ENCODE data around the gene OR14A2.

Gene OR14A2

DNA sequence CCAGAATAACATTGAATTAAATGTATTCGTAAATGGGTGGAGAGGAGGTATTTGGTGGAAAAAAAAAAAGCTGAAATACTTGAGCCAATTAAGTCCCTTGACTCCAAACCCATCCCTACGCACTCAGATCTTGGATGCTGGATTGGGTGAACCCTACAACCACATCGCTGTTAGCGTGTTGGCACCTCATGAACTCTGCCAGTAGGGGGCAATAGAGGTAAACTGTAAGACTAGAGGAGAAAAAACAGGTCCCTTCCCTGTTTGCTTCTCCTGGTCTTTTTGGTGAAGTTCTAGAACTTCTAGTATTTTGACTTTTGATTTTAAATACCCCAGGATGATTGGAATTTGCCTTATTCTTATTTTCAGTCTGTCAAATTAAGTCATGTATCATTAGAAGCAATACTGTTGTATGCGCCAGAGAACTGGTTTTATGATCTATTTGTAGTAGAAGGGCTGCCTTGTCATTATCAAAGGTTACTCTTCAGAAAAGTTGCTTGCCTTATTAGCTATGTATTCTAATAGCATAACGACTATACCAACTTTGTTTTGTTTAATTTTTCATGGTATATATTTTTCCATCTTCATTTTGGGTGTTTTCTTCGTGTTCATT lies 66.5 kb downstream of the OR14A2 start:
- TF ChIP-seq, protein P1, sequence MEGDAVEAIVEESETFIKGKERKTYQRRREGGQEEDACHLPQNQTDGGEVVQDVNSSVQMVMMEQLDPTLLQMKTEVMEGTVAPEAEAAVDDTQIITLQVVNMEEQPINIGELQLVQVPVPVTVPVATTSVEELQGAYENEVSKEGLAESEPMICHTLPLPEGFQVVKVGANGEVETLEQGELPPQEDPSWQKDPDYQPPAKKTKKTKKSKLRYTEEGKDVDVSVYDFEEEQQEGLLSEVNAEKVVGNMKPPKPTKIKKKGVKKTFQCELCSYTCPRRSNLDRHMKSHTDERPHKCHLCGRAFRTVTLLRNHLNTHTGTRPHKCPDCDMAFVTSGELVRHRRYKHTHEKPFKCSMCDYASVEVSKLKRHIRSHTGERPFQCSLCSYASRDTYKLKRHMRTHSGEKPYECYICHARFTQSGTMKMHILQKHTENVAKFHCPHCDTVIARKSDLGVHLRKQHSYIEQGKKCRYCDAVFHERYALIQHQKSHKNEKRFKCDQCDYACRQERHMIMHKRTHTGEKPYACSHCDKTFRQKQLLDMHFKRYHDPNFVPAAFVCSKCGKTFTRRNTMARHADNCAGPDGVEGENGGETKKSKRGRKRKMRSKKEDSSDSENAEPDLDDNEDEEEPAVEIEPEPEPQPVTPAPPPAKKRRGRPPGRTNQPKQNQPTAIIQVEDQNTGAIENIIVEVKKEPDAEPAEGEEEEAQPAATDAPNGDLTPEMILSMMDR (conservative IDR thresholded peaks at IDR 0.05) = peak; percentile 72
- H3K27ac ChIP-seq = no peak overlapping the region; the same call in 1 of the 2 replicates

DNA sequence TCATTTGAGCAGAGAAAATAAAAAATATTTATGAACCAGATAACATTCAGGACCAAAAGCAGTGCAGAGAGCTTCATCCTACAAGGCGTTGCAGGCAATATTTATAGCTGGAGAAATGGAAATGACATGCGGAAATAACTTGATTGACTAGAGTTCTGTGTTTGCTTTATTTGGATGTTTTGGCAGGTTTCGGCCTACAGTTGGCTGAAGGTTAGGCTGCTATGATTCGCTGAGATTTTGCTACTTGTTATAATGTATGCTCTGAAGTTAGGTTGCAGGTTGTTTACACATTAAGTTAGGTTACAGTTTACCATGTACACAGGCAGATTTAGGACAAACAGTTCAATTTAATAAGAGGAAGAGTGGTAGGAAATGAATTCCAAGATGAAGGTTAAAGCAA lies 67.8 kb downstream of the OR14A2 start:
- H3K27ac ChIP-seq = peak overlapping the region; percentile 63
- TF ChIP-seq, protein P1 (conservative IDR thresholded peaks at IDR 0.05) = no peak

DNA sequence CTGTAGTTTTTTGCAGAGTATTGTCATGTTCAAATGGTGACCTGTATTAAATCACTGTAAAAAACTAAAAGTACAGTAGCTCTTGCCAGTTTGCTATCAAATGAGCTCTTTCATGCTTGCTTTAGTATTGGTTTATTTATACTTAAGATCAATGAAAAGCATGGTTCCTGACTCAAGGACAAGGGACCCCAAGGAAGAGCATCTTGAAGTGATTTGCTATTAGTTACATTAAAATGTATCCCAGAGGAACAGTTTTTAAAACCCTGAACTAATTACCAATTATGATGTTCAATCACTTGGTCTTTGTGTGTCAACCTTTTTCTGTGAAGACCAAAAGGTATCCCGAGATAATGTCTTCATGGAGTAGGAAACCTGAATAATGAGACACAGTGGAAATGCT lies 68.3 kb downstream of the OR14A2 start, which contains the start of gene OR13G1:
TSS of gene OR13G1 (minus strand) at position 101 of the 400 bp plus-strand sequence. CDS start 6,698 bp downstream, outside the sequence.
- TF ChIP-seq, protein P1 (conservative IDR thresholded peaks at IDR 0.05) = no peak
- H3K27ac ChIP-seq = peak within 1 kb of the TSS; percentile 63

Data from VCaP (cell line).